MCF 10A (cell line): ENCODE measurements around the gene MED16. TPM values are rescaled to one million over a fixed set of nuclear protein-coding genes. Genes with fewer than 3 reads are reported as not detected.
A peak's percentile ranks its signal among the peaks of the same experiment; 100 is the strongest.

Source experiments
- BruUV-seq: library from RNA; stranded (reverse); fragments of 400-500 nt; replicated peaks from 2 replicates; lab custom pipeline; 2021; lab: Mats Ljungman, UMichigan
- CTCF ChIA-PET: fragments of 300-600 bp; sonication (Branson Sonifier 250); formaldehyde crosslinking; extraction: SDS; loops from one replicate; lab custom pipeline; 2021; ENCODE audit warnings: antibody characterized with exemption, inconsistent platforms; lab: Yijun Ruan, JAX
- POLR2A ChIA-PET: fragments of 300-600, 350-650 bp; sonication (Branson Sonifier 250); formaldehyde crosslinking; extraction: SDS; loops from one replicate; lab custom pipeline; 2020; ENCODE audit warnings: antibody characterized with exemption, inconsistent platforms; lab: Yijun Ruan, JAX
- DNase-seq: peaks from one replicate; pipeline ENCODE4 v3.0.0-alpha.2; 2018; ENCODE audit not compliant: unreplicated experiment
- H3K27ac Mint-ChIP-seq: one replicate; pipeline ENCODE4 v1.8.0; 2022; ENCODE audit warnings: mild to moderate bottlenecking, low read depth, mixed read lengths; ENCODE audit not compliant: unreplicated experiment
- H3K27me3 Mint-ChIP-seq: one replicate; pipeline ENCODE4 v1.8.0; 2022; ENCODE audit warnings: mixed read lengths; ENCODE audit not compliant: insufficient read depth, unreplicated experiment
- H3K36me3 Mint-ChIP-seq: one replicate; pipeline ENCODE4 v1.8.0; 2022; ENCODE audit warnings: mild to moderate bottlenecking, moderate library complexity, mixed read lengths; ENCODE audit not compliant: insufficient read depth, unreplicated experiment
- H3K4me1 Mint-ChIP-seq: one replicate; pipeline ENCODE4 v1.8.0; 2022; ENCODE audit warnings: mixed read lengths; ENCODE audit not compliant: insufficient read depth, unreplicated experiment
- H3K4me3 Mint-ChIP-seq: one replicate; pipeline ENCODE4 v1.8.0; 2022; ENCODE audit warnings: mild to moderate bottlenecking, moderate library complexity, mixed read lengths; ENCODE audit not compliant: unreplicated experiment
- H3K9me3 Mint-ChIP-seq: one replicate; pipeline ENCODE4 v1.8.0; 2022; ENCODE audit warnings: mixed read lengths; ENCODE audit not compliant: unreplicated experiment
- intact Hi-C: fragments of 100-400 bp; cut with micrococcal nuclease; formaldehyde crosslinking; loops from 2 replicates; pipeline ENCODE4 v1.14.1; 2022
- total RNA-seq: library from RNA; stranded (reverse); gene quantifications from 2 replicates; pipeline ENCODE4 v1.2.3, GENCODE V29; 2022
- TF ChIP-seq, protein P1 (sequence below): fragments of 200-600 bp; IDR thresholded peaks from one replicate; pipeline ENCODE4 v1.8.0; 2022; ENCODE audit warnings: antibody characterized with exemption, mild to moderate bottlenecking; ENCODE audit not compliant: unreplicated experiment

The MED16 gene
- total RNA-seq, 1 experiment from 2014 or later = 61.0 TPM

DNA sequence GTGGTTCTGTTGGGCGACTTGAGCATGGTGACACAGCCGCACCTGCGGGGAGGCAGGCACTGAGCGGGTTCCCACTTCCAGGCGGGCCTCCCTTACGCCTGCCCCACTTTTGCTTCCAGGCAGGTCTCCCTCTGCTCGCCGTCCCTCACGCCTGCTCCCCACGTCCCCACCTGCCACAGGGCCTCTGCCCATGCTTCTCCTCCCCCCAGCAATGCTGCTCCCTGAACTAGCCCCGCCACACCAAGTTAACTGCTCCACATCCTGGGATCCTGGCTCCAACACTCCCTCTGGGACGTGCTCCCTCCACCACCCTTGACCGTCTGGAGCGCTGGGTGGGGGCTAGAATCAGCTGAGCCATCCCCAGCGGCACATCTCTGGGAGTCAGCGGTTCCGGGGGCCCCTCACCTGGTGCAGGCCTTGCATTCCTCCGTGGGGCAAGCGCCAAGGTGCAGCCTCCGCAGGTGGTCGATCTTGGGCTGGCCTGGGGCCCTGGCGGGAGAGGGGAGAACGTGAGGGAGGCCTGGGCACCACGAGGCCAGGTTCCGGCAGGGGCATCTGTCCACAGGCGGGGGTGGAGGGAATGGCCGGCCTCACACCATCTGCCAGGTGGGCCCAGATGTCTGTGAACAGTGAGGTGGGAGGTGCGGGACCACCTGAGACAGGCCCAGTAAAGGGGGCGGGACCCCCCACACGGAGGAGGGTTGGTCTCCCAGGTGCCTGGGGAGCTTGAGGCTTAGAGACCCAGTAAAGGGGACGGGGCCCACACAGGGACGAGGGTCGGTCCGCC is 24.3 kb downstream of the MED16 start:
- POLR2A ChIA-PET = no interaction called here
- Mint-ChIP-seq H3K36me3 (peaks cover 26% of the 10 kb centered on the region), H3K4me3 (no peak overlapping the region), H3K27ac (no peak overlapping the region), H3K4me1 (peaks cover 24% of the 10 kb centered on the region), H3K9me3 (no peaks in the 10 kb centered on the region), H3K27me3 (no peaks in the 10 kb centered on the region)
- intact Hi-C loops = no loop called here
- CTCF ChIA-PET = no interaction called here
- no TSS peak for BruUV-seq
- TF ChIP-seq, protein P1, sequence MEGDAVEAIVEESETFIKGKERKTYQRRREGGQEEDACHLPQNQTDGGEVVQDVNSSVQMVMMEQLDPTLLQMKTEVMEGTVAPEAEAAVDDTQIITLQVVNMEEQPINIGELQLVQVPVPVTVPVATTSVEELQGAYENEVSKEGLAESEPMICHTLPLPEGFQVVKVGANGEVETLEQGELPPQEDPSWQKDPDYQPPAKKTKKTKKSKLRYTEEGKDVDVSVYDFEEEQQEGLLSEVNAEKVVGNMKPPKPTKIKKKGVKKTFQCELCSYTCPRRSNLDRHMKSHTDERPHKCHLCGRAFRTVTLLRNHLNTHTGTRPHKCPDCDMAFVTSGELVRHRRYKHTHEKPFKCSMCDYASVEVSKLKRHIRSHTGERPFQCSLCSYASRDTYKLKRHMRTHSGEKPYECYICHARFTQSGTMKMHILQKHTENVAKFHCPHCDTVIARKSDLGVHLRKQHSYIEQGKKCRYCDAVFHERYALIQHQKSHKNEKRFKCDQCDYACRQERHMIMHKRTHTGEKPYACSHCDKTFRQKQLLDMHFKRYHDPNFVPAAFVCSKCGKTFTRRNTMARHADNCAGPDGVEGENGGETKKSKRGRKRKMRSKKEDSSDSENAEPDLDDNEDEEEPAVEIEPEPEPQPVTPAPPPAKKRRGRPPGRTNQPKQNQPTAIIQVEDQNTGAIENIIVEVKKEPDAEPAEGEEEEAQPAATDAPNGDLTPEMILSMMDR = no peak
- no peak for DNase-seq

DNA sequence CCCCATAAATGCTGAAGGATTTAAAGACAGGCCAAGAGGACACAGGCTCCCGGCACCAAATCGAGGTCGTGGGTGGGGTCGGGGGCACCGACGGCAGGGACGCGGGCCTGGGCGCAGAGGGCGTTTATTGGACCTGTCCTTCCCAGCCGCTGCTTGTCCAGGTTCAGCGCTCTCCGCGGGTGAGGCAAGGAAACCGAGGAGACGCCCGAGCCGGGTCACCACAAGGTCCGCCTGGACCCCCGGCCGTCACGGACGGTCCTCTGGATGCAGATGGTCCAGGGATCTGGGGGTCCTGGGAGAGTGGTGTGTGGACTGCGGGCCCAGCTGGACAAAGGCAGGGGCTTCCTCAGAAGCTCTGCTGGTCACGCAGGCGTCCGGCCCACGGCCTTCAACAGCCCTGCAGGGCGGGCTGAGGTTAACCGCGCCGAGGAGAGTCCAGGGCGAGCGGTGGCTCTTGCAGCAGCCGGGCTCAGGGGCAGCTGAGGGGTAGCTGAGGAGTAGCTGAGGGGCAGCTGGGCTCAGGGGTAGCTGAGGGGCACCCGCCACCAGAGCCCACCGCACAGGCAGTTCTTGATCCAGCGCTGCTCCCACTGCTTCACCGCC is 25.0 kb downstream of the MED16 start:
- ChIA-PET CTCF (no interaction called here), POLR2A (no interaction called here)
- H3K27me3 Mint-ChIP-seq = no peaks in the 10 kb centered on the region
- DNase-seq = no peak
- TF ChIP-seq, protein P1 = no peak
- H3K36me3 Mint-ChIP-seq = peaks cover 26% of the 10 kb centered on the region
- H3K27ac Mint-ChIP-seq = no peak overlapping the region
- peaks cover 24% of the 10 kb centered on the region for H3K4me1 Mint-ChIP-seq
- intact Hi-C loops = no loop called here
- TSS peak; percentile 58 for BruUV-seq
- H3K4me3 Mint-ChIP-seq = no peak overlapping the region
- H3K9me3 Mint-ChIP-seq = no peaks in the 10 kb centered on the region

DNA sequence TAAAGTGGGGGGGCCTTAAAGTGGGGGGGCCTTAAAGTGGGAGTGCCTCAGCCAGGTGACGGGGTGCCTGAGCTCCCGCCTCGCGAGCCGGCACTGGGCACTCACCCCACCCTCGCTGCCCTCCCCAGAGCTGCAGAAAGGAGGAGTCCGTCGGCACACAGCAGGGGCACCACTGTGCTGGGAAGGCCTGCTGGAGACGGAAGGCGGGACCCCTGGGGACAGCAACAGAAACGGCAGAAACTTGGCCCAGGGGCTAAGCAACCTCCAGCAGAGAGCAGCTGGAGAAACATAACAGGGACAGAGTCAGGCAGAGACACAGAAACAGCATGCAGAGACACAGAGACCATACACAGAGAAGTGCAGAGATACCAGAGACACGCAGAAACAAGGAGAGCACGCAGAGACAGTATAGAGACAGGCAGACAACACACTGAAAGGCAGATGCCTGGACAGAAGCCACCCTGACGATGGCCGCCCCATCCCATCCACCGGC is 25.6 kb downstream of the MED16 start:
- no peak for DNase-seq
- no peaks in the 10 kb centered on the region for H3K27me3 Mint-ChIP-seq
- H3K4me1 Mint-ChIP-seq = peaks cover 25% of the 10 kb centered on the region
- intact Hi-C loops = no loop called here
- BruUV-seq = no TSS peak
- no peak overlapping the region for H3K27ac Mint-ChIP-seq
- no peaks in the 10 kb centered on the region for H3K9me3 Mint-ChIP-seq
- H3K4me3 Mint-ChIP-seq = no peak overlapping the region
- ChIA-PET POLR2A (no interaction called here), CTCF (no interaction called here)
- peaks cover 26% of the 10 kb centered on the region for H3K36me3 Mint-ChIP-seq
- TF ChIP-seq, protein P1 = no peak

DNA sequence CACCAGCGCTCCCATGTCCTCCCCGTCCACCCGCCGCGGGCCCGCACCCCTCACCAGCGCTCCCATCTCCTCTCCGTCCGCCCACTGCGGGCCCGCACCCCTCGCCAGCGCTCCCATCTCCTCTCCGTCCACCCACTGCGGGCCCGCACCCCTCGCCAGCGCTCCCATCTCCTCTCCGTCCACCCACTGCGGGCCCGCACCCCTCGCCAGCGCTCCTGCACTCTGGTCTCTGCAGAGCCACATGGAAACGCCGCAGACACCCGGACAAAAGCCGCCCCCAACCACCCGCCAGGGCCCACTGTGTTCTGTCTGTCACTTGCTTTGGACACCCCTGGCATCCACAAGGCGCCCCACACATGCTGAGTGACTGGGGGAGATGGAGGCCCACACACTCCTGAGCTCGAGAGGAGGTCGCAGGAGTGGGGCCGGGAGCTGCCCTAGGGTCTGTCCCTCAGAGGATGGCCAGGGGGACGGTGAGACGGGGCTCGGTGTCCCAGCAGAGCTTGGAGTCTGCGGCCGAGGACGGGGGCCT is 26.2 kb downstream of the MED16 start:
- no TSS peak for BruUV-seq
- Mint-ChIP-seq H3K27me3 (no peaks in the 10 kb centered on the region), H3K27ac (no peak overlapping the region), H3K4me3 (no peak overlapping the region), H3K4me1 (peaks cover 20% of the 10 kb centered on the region), H3K36me3 (peaks cover 26% of the 10 kb centered on the region), H3K9me3 (no peaks in the 10 kb centered on the region)
- POLR2A ChIA-PET = no interaction called here
- TF ChIP-seq, protein P1 = no peak
- no peak for DNase-seq
- intact Hi-C loops = no loop called here
- CTCF ChIA-PET = no interaction called here
